Endothelial cell of umbilical vein (primary cell): ENCODE results near the gene ARV1. TPM values are rescaled to one million over a fixed set of nuclear protein-coding genes. Genes with fewer than 3 reads are reported as not detected.

Experiments used
- BruUV-seq: library from RNA; stranded (reverse); fragments of 400-500 nt; replicated peaks from 2 replicates; lab custom pipeline; 2021; lab: Mats Ljungman, UMichigan
- CTCF ChIA-PET: fragments of 300-600, 350-600 bp; sonication (Branson Sonifier 250); formaldehyde crosslinking; loops from one replicate; lab custom pipeline; 2021; ENCODE audit warnings: antibody characterized with exemption, inconsistent platforms; lab: Charles Lee
- POLR2A ChIA-PET: fragments of 300-600, 350-600 bp; sonication (Branson Sonifier 250); formaldehyde crosslinking; loops from one replicate; lab custom pipeline; 2021; ENCODE audit warnings: antibody characterized with exemption, inconsistent platforms; lab: Charles Lee
- DNase-seq: peaks from one replicate; pipeline ENCODE4 v3.0.0-alpha.2; 2011; ENCODE audit warnings: low read depth, low spot score
- FAIRE-seq: peaks from 2 replicates; lab custom pipeline; 2011; peaks lifted over from hg19 to GRCh38; lab: Jason Lieb, UNC
- H2AFZ ChIP-seq: 2 replicates; pipeline ENCODE4 v1.6.0; 2012; ENCODE audit warnings: low read depth, low read length, control low read depth, inconsistent platforms
- H3K27ac ChIP-seq: 2 replicates; pipeline ENCODE4 v1.5.1; 2011; ENCODE audit warnings: low read depth, mild to moderate bottlenecking, control low read depth, low read length, moderate library complexity; ENCODE audit not compliant: insufficient read depth
- H3K27me3 ChIP-seq, 2 experiments: 2 replicates each; pipeline versions ENCODE4 v1.6.0 to v1.6.1; 2011; ENCODE audit warnings: low read length in 2 of 2, mixed read lengths in 1 of 2; ENCODE audit not compliant: control insufficient read depth in 2 of 2, insufficient read depth in 2 of 2
- H3K36me3 ChIP-seq, 2 experiments: 2 replicates in 1 of 2; 3 replicates in 1 of 2; pipeline ENCODE4 v1.5.1; 2011; ENCODE audit warnings: low read length in 2 of 2, mild to moderate bottlenecking in 1 of 2, moderate library complexity in 1 of 2; ENCODE audit not compliant: control insufficient read depth in 2 of 2, insufficient read depth in 2 of 2; ENCODE audit errors: extremely low read depth in 1 of 2
- H3K4me1 ChIP-seq: 3 replicates; pipeline ENCODE4 v1.5.1; 2011; ENCODE audit warnings: mild to moderate bottlenecking, low read length; ENCODE audit not compliant: control insufficient read depth, insufficient read depth; ENCODE audit errors: extremely low read depth
- H3K4me2 ChIP-seq: 2 replicates; pipeline ENCODE4 v1.6.1; 2011; ENCODE audit warnings: low read length, control low read depth, mixed read lengths; ENCODE audit not compliant: insufficient read depth
- H3K4me3 ChIP-seq, 3 experiments: fragments of 200-600 bp in 1 of 3; sonication (generic), shearing (Covaris generic) in 1 of 3; replicated peaks in 1 of 3; 2 replicates each; pipeline ENCODE4 v1.5.1; 2011 to 2016; ENCODE audit warnings: control low read depth in 3 of 3, low read length in 3 of 3, mild to moderate bottlenecking in 2 of 3, inconsistent platforms in 1 of 3, low read depth in 1 of 3, moderate library complexity in 1 of 3; ENCODE audit not compliant: insufficient read depth in 1 of 3
- H3K79me2 ChIP-seq: 2 replicates; pipeline ENCODE4 v1.6.0; 2012; ENCODE audit warnings: low read length, inconsistent platforms; ENCODE audit not compliant: control insufficient read depth, insufficient read depth
- H3K9ac ChIP-seq: replicated peaks from 2 replicates; pipeline ENCODE3; 2011; ENCODE audit warnings: low read length, control low read depth; ENCODE audit not compliant: insufficient read depth; ENCODE audit errors: extremely low read depth
- H3K9me1 ChIP-seq: replicated peaks from 3 replicates; pipeline ENCODE4 v1.6.0; 2011; ENCODE audit warnings: mild to moderate bottlenecking, low read length; ENCODE audit not compliant: control insufficient read depth, insufficient read depth; ENCODE audit errors: extremely low read depth
- H3K9me3 ChIP-seq: replicated peaks from 2 replicates; pipeline ENCODE4 v1.5.1; 2012; ENCODE audit warnings: low read length, inconsistent platforms; ENCODE audit not compliant: control insufficient read depth, insufficient read depth
- H4K20me1 ChIP-seq: replicated peaks from 2 replicates; pipeline ENCODE3; 2011; ENCODE audit warnings: mild to moderate bottlenecking, low read length; ENCODE audit not compliant: control insufficient read depth, insufficient read depth; ENCODE audit errors: extremely low read depth
- EZH2 ChIP-seq: IDR thresholded peaks from 2 replicates; pipeline ENCODE4 v1.6.1; 2012; ENCODE audit warnings: borderline replicate concordance, low read depth, mild to moderate bottlenecking, moderate library complexity, low read length, inconsistent platforms; ENCODE audit not compliant: severe bottlenecking
- FOS ChIP-seq: IDR thresholded peaks from 2 replicates; pipeline ENCODE4 v1.6.1; 2011; ENCODE audit warnings: mild to moderate bottlenecking, low read length, moderate library complexity, borderline replicate concordance; ENCODE audit not compliant: insufficient read depth
- GATA2 ChIP-seq: IDR thresholded peaks from 2 replicates; pipeline ENCODE4 v1.7.0; 2011; ENCODE audit warnings: low read depth, mild to moderate bottlenecking, moderate library complexity, mixed read lengths, low read length; ENCODE audit not compliant: insufficient read length, insufficient read depth
- JUN ChIP-seq: IDR thresholded peaks from 2 replicates; pipeline ENCODE4 v1.6.1; 2011; ENCODE audit warnings: borderline replicate concordance, low read depth; ENCODE audit not compliant: insufficient read length, insufficient read depth
- MYC ChIP-seq: IDR thresholded peaks from one replicate; pipeline ENCODE4 v1.6.1; 2011; ENCODE audit warnings: mild to moderate bottlenecking, low read depth, low read length
- POLR2A ChIP-seq: IDR thresholded peaks from 2 replicates; pipeline ENCODE4 v1.6.1; 2012; ENCODE audit warnings: low read depth, mild to moderate bottlenecking, control low read depth, low read length
- POLR2AphosphoS5 ChIP-seq: IDR thresholded peaks from 2 replicates; pipeline ENCODE4 v1.6.1; 2012; ENCODE audit warnings: low read depth, mild to moderate bottlenecking, control low read depth, low read length, moderate library complexity; ENCODE audit not compliant: insufficient read depth
- dilution Hi-C: fragments of 300-500 bp; cut with MboI; formaldehyde crosslinking; loops from one replicate; pipeline ENCODE4 v1.15.0; 2019; ENCODE audit warnings: low sequenced_read_pairs; ENCODE audit not compliant: extremely low pct_ligation_motif_present
- intact Hi-C: fragments of 100-400 bp; cut with micrococcal nuclease; formaldehyde crosslinking; loops from one replicate; pipeline ENCODE4 v1.10.0; 2022
- polyA plus RNA-seq, 4 experiments: library from polyadenylated mRNA; depleted of rRNA in 3 of 4; stranded (reverse) in 3 of 4; unstranded in 1 of 4; fragments of >200 nt; gene quantifications; 2 replicates each; pipeline versions ENCODE4 v1.2.1 to v1.2.3, GENCODE V29; 2011 to 2012; ENCODE audit warnings: missing spikeins in 1 of 4
- total RNA-seq: library from RNA; stranded (reverse); gene quantifications from 2 replicates; pipeline ENCODE4 v1.2.3, GENCODE V29; 2021
- TF ChIP-seq, protein P1 (sequence below), 2 donors: IDR thresholded peaks; 1 replicate in 1 of 2; 2 replicates in 1 of 2; pipeline ENCODE4 v1.5.1; 2011; ENCODE audit warnings: low read length in 2 of 2, mild to moderate bottlenecking in 2 of 2, moderate library complexity in 2 of 2, control low read depth in 1 of 2, inconsistent platforms in 1 of 2, low read depth in 1 of 2; ENCODE audit not compliant: insufficient read depth in 1 of 2; ENCODE audit errors: extremely low read depth in 1 of 2
- TF ChIP-seq, protein P2 (sequence below): IDR thresholded peaks from 2 replicates; pipeline ENCODE4 v1.6.1; 2011; ENCODE audit not compliant: insufficient read depth, insufficient read length

Gene ARV1
- total and polyA plus RNA-seq, 2 donors (not counting 3 experiments of a cell fraction or from before 2014, with no cell fraction given), result 10.7 to 14.0 TPM

DNA sequence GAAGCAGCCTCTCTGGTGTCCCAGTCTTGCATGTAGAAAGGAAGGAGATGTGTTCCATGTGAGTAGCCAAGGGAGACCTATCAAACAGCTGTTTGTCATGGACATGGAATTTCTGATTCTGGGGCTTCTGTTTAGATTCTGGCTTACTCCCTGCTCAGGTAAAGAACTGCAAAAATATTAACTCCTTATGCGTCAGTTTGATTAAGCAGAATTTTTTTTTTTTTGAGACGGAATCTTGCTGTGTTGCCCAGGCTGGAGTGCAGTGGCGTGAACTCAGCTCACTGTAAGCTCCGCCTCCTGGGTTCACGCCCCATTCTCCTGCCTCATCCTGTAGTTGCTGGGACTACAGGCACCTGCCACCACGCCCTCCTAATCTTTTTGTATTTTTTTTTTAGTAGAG, 6.8 kb downstream of the ARV1 start:
- Histone ChIP-seq H3K9me3 (no peaks in the 10 kb centered on the region), H3K4me3 (no peak overlapping the region), H3K9me1 (no peaks in the 10 kb centered on the region), H3K27me3 (no peaks in the 10 kb centered on the region), H3K79me2 (peaks cover 2% of the 10 kb centered on the region), H3K36me3 (no peaks in the 10 kb centered on the region), H2AFZ (no peak overlapping the region), H3K9ac (no peak overlapping the region), H3K4me2 (no peak overlapping the region), H3K4me1 (no peaks in the 10 kb centered on the region), H4K20me1 (no peaks in the 10 kb centered on the region), H3K27ac (no peak overlapping the region)
- BruUV-seq, result no TSS peak
- POLR2A ChIA-PET, result no interaction called here
- dilution Hi-C loops, result no loop called here
- DNase-seq, result no peak
- TF ChIP-seq EZH2 (no peak), POLR2AphosphoS5 (no peak), FOS (no peak), JUN (no peak), POLR2A (no peak), GATA2 (no peak), MYC (no peak)
- TF ChIP-seq, protein P1, sequence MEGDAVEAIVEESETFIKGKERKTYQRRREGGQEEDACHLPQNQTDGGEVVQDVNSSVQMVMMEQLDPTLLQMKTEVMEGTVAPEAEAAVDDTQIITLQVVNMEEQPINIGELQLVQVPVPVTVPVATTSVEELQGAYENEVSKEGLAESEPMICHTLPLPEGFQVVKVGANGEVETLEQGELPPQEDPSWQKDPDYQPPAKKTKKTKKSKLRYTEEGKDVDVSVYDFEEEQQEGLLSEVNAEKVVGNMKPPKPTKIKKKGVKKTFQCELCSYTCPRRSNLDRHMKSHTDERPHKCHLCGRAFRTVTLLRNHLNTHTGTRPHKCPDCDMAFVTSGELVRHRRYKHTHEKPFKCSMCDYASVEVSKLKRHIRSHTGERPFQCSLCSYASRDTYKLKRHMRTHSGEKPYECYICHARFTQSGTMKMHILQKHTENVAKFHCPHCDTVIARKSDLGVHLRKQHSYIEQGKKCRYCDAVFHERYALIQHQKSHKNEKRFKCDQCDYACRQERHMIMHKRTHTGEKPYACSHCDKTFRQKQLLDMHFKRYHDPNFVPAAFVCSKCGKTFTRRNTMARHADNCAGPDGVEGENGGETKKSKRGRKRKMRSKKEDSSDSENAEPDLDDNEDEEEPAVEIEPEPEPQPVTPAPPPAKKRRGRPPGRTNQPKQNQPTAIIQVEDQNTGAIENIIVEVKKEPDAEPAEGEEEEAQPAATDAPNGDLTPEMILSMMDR (IDR thresholded peaks at IDR 0.05; ENCODE audit: extremely low read depth in 1 of 2, insufficient read depth in 1 of 2, low read depth in 1 of 2, low read length in 2 of 2), result no peak
- TF ChIP-seq, protein P2, sequence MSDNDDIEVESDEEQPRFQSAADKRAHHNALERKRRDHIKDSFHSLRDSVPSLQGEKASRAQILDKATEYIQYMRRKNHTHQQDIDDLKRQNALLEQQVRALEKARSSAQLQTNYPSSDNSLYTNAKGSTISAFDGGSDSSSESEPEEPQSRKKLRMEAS, result no peak
- CTCF ChIA-PET, result interaction anchor here (0.9 kb wide), 1 partner anchor 13 kb away, joined by 3 read pairs; no protein-coding TSS in a partner anchor
- FAIRE-seq, result no peak
- intact Hi-C loops, result no loop called here
